ENCODE data around the gene SLC22A23.

The SLC22A23 gene

GRCh38 chr6:3444276-3445088 lies 12.4 kb downstream of the SLC22A23 start:
- no peak for DNase-seq (ENCODE audit: extremely low spot score)
- ChIA-PET CTCF (interaction anchor here (0.7 to 1.9 kb wide), 3 partner anchors 10 to 158 kb away, joined by 3 to 8 read pairs (median 3); no protein-coding TSS in a partner anchor), POLR2A (no interaction called here)
- TF ChIP-seq FOXM1 (IDR thresholded peaks at IDR 0.05; ENCODE audit: borderline replicate concordance), result no peak
- TF ChIP-seq ELF4 (IDR thresholded peaks at IDR 0.05), result no peak
- no peak for TF ChIP-seq FOXA1 (IDR thresholded peaks at IDR 0.05)
- TF ChIP-seq, protein P1, sequence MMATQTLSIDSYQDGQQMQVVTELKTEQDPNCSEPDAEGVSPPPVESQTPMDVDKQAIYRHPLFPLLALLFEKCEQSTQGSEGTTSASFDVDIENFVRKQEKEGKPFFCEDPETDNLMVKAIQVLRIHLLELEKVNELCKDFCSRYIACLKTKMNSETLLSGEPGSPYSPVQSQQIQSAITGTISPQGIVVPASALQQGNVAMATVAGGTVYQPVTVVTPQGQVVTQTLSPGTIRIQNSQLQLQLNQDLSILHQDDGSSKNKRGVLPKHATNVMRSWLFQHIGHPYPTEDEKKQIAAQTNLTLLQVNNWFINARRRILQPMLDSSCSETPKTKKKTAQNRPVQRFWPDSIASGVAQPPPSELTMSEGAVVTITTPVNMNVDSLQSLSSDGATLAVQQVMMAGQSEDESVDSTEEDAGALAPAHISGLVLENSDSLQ (IDR thresholded peaks at IDR 0.05), result no peak
- no peak for TF ChIP-seq TARDBP (IDR thresholded peaks at IDR 0.05)
- TF ChIP-seq CTBP1 (IDR thresholded peaks at IDR 0.05; ENCODE audit: borderline replicate concordance), result no peak
- no peak for TF ChIP-seq HDGF (IDR thresholded peaks at IDR 0.05; ENCODE audit: borderline replicate concordance)
- TF ChIP-seq LEF1 (IDR thresholded peaks at IDR 0.05; ENCODE audit: borderline replicate concordance), result no peak

- DNase-seq (ENCODE audit: extremely low spot score), result no peak
- no peak for TF ChIP-seq L3MBTL2 (conservative IDR thresholded peaks at IDR 0.05)
- no peak for TF ChIP-seq BHLHE40 (IDR thresholded peaks at IDR 0.05; ENCODE audit: borderline replicate concordance)
- no peak for TF ChIP-seq SUZ12 (IDR thresholded peaks at IDR 0.05)
- no peak for TF ChIP-seq FOXA1 (IDR thresholded peaks at IDR 0.05)
- TF ChIP-seq, protein P1 (IDR thresholded peaks at IDR 0.05), result no peak
- no peak for TF ChIP-seq ZNF384 (IDR thresholded peaks at IDR 0.05)
- TF ChIP-seq TARDBP (IDR thresholded peaks at IDR 0.05), result no peak
- no peak for TF ChIP-seq LEF1 (IDR thresholded peaks at IDR 0.05; ENCODE audit: borderline replicate concordance)
- TF ChIP-seq CTBP1 (IDR thresholded peaks at IDR 0.05; ENCODE audit: borderline replicate concordance), result no peak
- ChIA-PET POLR2A (interaction anchor here (1.0 to 1.3 kb wide), 2 partner anchors 14 to 15 kb away, joined by 3 read pairs; partner anchors contain the start of gene SLC22A23), CTCF (interaction anchor here (0.6 to 1.9 kb wide), 2 partner anchors 11 to 30 kb away, joined by 3 to 8 read pairs; no protein-coding TSS in a partner anchor)
Observed at GRCh38 chr6:3443221-3443515, 13.7 kb downstream of the SLC22A23 start.

DNA sequence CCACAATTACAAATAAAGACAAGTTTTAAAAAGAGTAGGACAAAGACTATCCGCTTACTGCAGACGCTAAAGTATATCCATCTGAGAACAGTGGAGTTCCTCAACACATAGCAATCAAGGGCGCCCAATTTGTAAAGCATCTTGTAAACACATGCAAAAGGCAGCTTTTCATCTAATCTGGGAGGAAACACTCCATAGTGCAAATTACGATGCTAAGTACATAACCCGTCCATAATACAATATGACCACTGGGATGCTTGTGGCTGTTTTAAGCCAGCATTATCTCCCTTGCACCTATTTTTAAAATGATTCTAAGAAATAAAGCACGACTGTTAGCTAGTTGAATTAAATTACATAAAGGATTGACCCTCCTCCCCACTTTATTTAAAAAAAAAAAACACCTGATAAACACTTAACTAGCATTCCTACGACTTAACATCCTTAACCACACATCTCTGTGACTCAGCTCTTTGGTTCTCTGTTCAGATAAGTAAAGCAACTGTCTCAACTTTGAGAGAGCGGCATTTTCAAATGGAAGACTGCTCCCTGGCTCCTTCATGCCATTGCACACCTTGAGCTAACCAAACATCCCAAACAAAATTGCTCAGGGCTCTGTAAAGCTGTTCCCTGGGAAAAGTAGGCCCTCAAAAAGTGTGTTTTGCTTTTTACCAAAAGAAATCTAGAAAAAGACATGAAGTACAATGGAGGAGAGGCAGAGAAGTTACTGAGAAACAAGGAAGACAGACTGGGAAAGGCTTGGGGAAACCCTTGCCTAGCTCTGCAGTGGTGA lies 14.2 kb downstream of the SLC22A23 start:
- no peak for DNase-seq (ENCODE audit: extremely low spot score)
- ChIA-PET CTCF (interaction anchor here (0.6 to 1.9 kb wide), 4 partner anchors 12 to 170 kb away, joined by 3 to 8 read pairs (median 3); no protein-coding TSS in a partner anchor), POLR2A (interaction anchor here (1.0 to 1.3 kb wide), 2 partner anchors 14 to 15 kb away, joined by 3 read pairs; partner anchors contain the start of gene SLC22A23)
- TF ChIP-seq NFRKB (IDR thresholded peaks at IDR 0.05) (no peak), ARNT (IDR thresholded peaks at IDR 0.05) (no peak), ELF4 (IDR thresholded peaks at IDR 0.05) (no peak), SP1 (IDR thresholded peaks at IDR 0.05) (no peak), L3MBTL2 (conservative IDR thresholded peaks at IDR 0.05) (no peak), LEF1 (IDR thresholded peaks at IDR 0.05; ENCODE audit: borderline replicate concordance) (no peak), BHLHE40 (IDR thresholded peaks at IDR 0.05; ENCODE audit: borderline replicate concordance) (no peak), HDGF (IDR thresholded peaks at IDR 0.05; ENCODE audit: borderline replicate concordance) (no peak), CTBP1 (IDR thresholded peaks at IDR 0.05; ENCODE audit: borderline replicate concordance) (no peak), SUZ12 (IDR thresholded peaks at IDR 0.05) (no peak), ZNF384 (IDR thresholded peaks at IDR 0.05) (no peak), FOXA1 (IDR thresholded peaks at IDR 0.05) (no peak), FOXM1 (IDR thresholded peaks at IDR 0.05; ENCODE audit: borderline replicate concordance) (no peak)
- TF ChIP-seq, protein P1 (IDR thresholded peaks at IDR 0.05), result no peak

- DNase-seq (ENCODE audit: extremely low spot score), result no peak
- TF ChIP-seq SUZ12 (IDR thresholded peaks at IDR 0.05) (no peak), FOXK2 (IDR thresholded peaks at IDR 0.05) (no peak), TARDBP (IDR thresholded peaks at IDR 0.05) (no peak), ARNT (IDR thresholded peaks at IDR 0.05) (no peak), L3MBTL2 (conservative IDR thresholded peaks at IDR 0.05) (no peak), FOXA1 (IDR thresholded peaks at IDR 0.05) (no peak), FOXM1 (IDR thresholded peaks at IDR 0.05; ENCODE audit: borderline replicate concordance) (no peak), ELF4 (IDR thresholded peaks at IDR 0.05) (no peak), HDGF (IDR thresholded peaks at IDR 0.05; ENCODE audit: borderline replicate concordance) (no peak), CTBP1 (IDR thresholded peaks at IDR 0.05; ENCODE audit: borderline replicate concordance) (no peak), SP1 (IDR thresholded peaks at IDR 0.05) (no peak), NFRKB (IDR thresholded peaks at IDR 0.05) (no peak), LEF1 (IDR thresholded peaks at IDR 0.05; ENCODE audit: borderline replicate concordance) (no peak), ZNF384 (IDR thresholded peaks at IDR 0.05) (no peak), BHLHE40 (IDR thresholded peaks at IDR 0.05; ENCODE audit: borderline replicate concordance) (no peak)
- TF ChIP-seq, protein P1 (IDR thresholded peaks at IDR 0.05), result no peak
- CTCF ChIA-PET, result no interaction called here
- POLR2A ChIA-PET, result no interaction called here
Observed at GRCh38 chr6:3440911-3441310, 15.9 kb downstream of the SLC22A23 start.

DNA sequence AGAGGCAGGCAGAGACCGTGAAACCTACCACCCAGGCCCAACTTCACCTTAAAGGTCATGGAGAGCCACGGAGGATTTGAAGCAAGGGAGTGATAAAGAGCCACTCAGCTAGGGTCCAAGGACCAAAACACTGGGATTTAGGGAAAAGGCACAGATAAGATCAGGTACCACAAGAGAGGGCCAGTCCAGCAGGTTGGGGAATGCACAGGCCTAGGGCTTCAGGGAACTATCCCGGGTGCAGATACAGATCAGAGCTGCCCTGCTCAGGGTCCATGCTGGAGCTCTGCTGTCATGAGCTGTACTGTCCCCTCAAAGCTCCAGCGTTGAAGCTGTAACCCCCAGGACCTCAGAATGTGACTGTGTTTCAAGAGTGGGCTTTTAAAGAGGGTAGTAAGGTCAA lies 16.9 kb downstream of the SLC22A23 start:
- POLR2A ChIA-PET, result interaction anchor here (1.2 to 1.4 kb wide), 2 partner anchors 13 to 14 kb away, joined by 3 read pairs; no protein-coding TSS in a partner anchor
- CTCF ChIA-PET, result interaction anchor here (0.6 kb wide), 1 partner anchor 87 kb away, joined by 3 read pairs; no protein-coding TSS in a partner anchor
- no peak for DNase-seq (ENCODE audit: extremely low spot score)
- TF ChIP-seq CTBP1 (IDR thresholded peaks at IDR 0.05; ENCODE audit: borderline replicate concordance) (no peak), LEF1 (IDR thresholded peaks at IDR 0.05; ENCODE audit: borderline replicate concordance) (no peak), ELF4 (IDR thresholded peaks at IDR 0.05) (no peak), L3MBTL2 (conservative IDR thresholded peaks at IDR 0.05) (no peak), FOXM1 (IDR thresholded peaks at IDR 0.05; ENCODE audit: borderline replicate concordance) (no peak), ZNF384 (IDR thresholded peaks at IDR 0.05) (no peak), NFRKB (IDR thresholded peaks at IDR 0.05) (no peak), TARDBP (IDR thresholded peaks at IDR 0.05) (no peak)
- TF ChIP-seq, protein P1 (IDR thresholded peaks at IDR 0.05), result no peak

Data from HEK293T (cell line).